Stimulated activated CD8-positive, alpha-beta memory T cell treated with anti-CD3 and anti-CD28 coated beads, Interleukin-12 subunit alpha, Interleukin-12 subunit beta, amount 100 ng/mL, for 1 hour (primary cell): ENCODE measurements around the gene UBR3.
"Not testable (repeated sequence)": the region's sequence is repeated elsewhere in the genome, so short reads cannot be mapped to it uniquely, and the experiment has no call there.

Source experiments
- DNase-seq: peaks from one replicate; pipeline ENCODE4 v3.0.0-alpha.2; 2020; ENCODE audit warnings: low read depth

The UBR3 gene

DNA sequence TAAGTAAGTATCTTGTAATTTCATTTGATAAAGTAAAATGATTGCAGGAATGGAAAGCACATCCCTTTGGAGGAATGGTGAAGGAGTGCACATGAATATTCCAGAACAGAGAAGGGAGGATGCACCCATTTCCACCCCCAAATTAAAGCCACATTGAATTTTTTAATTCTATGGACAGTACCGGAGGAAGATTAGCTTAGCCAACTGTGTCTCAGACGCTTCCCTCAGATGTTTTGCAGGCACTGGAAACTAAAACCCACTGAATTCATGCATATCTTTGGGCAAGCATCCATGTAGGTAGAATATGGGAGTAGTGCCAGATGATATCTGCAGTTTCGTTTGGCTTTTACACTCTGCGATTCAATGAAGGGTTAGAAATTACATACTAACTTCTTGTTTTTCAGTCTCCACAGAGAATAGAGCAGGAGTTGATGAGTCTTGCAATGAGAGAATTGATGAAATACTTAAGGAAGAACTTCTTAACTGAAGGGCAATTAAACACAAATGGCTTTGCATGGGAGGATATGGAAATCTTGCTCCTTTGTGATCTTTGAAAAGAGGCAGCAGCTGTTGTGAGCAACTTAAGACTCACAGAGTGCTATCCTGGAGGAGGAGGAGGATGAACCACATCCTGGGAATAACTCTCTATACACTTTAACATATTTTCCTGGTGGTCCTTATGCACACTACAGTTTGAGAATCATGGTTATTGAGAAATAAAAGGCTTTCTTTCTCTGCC lies 279.0 kb downstream of the UBR3 start:
- no peak for DNase-seq

DNA sequence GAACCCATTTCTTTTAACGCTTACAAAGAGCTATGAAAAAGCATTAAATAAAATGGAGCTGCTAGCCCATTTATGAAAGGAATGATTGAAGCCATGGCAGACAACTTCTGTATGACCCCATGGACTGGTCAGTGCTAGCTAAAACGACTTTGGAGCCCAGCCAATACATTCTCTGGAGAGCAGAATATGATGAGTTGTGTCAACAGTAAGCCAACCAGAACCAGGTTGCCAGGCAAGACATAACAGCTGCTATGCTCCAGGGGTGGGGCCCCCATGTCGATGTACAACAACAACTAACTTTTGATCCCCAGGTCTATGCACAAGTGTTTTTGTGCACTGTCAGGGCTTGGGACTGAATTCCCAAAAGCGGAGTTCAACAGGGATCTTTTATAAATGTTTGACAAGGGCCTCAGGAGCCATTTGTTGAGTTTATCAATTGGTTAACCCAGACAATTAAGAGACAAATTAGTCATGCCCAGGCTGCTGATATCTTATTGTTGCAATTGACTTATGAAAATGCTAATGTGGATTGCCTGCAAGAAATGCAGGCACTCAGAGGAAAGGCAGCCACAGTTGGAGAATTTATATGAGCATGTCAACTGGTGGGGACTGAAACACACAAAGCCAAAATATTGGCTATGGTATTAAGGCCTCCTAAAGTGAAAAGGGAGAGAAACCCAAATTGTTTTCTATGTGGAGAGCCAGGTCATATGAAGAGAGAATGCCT lies 286.1 kb downstream of the UBR3 start:
- DNase-seq = no peak

DNA sequence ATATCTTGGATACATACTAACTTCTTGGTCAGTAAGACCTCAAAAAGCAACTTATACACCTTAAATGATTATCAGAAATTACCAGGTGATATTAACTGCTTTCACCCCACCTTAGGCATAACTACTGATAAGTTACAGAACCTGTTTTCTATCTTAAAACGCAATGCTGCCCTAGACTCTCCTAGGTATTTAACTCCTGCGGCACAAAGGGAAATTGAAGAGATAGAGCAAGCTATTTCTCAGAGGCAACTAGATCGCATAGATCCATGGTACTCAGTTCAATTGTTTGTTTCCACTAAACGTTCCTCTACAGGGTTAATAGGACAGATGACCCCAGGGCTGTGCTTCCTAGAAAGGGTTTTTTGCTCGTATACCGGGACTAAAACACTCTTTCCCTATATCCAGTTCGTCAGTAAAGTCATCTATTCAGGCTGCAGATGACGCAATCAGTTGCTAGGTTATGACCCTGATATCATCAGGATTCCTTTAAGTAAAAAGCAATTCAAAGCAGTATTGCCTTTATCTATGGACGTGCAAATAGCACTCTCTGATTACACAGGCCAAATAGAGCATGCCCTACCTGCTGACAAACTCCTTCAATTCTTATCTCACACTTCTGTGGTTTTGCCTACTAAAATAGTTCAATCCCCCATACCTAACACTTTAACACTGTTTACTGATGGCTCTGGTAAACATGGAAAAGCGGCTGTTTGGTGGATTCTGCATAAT lies 288.4 kb downstream of the UBR3 start:
- DNase-seq = no peak

DNA sequence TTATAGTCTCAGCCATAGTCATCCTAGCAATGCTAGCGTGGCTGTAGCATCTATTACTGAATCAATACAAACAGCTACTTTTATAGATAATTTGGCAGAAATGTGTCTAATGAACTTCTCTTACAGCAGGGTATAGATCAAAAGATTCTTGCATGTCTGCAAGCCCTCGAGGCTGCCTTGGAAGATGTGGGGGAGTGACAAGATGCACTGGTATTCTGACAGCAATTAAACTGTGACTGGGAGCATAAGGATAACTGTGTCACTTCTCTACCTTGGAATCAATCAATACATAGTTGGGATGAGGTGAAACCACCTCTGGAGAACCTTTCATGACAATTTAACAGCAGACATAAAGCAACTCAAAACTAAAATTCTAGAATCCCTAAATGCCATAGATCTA lies 291.4 kb downstream of the UBR3 start:
- DNase-seq = no peak

DNA sequence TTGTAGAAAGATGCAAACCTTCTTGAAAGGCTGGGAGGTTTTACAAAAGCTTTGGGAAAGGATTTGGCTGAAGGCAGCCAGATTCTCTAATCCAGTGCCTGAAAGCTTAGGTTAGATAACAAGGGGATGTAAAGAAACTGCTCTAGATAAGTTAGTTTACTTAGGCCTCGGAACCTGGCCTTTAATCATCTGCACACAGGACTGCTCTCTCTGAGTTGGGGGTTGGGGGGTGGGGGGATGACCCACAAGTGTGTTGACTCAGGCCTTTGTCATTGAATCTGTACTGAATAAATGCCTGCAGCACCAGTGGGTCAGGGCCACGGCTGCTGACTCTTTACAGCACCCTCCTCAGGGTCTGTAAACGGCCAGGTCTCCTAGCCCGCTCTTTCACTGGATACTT lies 292.1 kb downstream of the UBR3 start:
- not testable (repeated sequence) for DNase-seq

DNA sequence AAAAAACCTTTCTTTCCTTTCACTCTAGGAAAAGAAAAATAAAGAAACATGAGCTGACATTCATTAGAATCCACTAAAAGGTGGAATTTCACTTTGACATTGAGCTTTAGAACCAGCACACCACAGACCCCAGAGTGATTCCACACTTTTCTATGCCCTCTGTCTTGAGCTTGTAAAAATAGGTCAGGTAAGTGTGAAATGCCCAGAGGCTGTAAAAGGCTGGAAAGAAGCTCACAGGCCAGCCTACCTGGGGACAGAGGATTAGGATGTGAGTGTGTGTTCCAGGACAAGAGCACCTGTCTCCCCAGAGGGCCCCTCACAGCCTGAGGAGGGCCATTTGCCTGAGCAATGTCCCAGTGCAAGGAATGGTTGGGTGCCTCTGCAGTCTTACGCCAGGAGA lies 294.4 kb downstream of the UBR3 start:
- DNase-seq = no peak

DNA sequence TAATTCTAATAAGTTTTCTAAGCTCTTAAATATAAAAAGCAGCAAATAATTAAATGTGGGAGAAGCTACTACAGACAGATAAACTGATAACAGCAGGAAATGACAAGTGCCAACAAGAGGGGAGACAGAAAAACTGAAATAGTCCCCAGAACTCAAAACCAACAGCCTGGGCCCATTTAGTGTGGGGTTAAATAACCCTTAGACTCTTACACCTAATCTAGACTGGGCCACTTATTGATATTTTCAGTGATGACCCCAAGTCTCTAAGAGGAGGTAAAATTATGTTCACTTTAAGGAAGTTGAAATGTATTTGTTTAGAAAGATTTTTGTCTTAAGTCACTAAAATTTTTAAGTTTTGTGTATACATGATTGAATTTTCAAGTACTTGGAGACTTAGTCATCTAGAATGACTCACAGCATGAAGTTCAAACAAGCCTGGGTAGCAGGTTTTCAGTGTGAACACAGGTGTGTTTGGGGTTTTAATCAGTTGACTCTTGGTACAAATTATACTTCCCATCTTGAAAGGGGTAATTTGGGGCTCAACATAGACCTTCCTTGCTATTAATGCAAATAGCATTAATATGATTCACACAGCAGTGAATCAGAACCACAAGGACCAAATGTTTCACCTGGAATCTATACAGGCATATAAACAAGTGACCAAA lies 295.8 kb downstream of the UBR3 start:
- DNase-seq = no peak

DNA sequence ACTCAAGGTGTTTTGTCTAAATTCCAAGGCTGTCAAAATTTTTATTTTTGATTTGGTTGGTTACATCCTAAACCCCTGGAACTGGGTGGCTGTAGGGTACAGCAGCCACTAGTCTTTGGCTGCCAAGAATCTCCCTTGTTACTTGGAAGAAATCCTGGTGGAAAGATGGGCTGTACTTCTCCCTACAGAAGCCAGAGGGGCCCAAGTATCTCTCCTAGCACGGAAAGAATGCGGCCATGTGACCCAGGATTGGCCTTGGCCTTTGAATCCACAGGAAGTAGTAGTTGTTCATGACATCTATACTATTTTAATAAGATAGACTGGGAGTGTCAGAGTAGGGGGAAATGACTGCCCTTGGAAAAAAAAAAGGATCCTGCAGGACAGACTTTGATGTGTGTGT lies 296.3 kb downstream of the UBR3 start:
- DNase-seq = no peak

DNA sequence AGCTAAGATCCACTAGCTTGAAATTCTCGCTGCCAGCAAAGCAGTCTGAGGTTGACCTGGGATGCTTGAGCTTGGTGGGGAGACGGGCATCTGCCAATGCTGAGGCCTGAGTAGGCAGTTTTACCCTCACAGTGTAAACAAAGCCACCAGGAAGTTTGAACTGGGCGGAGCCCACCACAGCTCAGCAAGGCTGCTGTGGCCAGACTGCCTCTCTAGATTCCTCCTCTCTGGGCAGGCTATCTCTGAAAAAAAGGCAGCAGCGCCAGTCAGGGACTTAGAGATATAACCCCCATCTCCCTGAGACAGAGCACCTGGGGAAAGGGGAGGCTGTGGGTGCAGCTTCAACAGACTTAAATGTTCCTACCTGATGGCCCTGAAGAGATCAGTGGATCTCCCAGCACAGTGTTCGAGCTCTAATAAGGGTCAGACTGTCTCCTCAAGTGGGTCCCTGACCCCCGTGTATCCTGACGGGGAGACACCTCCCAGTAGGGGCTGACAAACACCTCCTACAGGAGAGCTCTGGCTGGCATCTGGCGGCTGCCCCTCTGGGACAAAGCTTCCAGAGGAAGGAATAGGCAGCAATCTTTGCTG lies 299.0 kb downstream of the UBR3 start:
- DNase-seq = not testable (repeated sequence)
